Ishikawa (cell line): ENCODE results near the gene IFNGR1.

ENCODE experiments used
- CEBPB ChIP-seq: IDR thresholded peaks from 2 replicates; pipeline ENCODE4 v1.6.1; 2012
- EGR1 ChIP-seq: IDR thresholded peaks from 2 replicates; pipeline ENCODE4 v1.6.1; 2012
- MAX ChIP-seq: IDR thresholded peaks from 2 replicates; pipeline ENCODE4 v1.6.1; 2012
- NFIC ChIP-seq: IDR thresholded peaks from 2 replicates; pipeline ENCODE4 v1.6.1; 2012
- TAF1 ChIP-seq: IDR thresholded peaks from 2 replicates; pipeline ENCODE4 v1.6.1; 2012; ENCODE audit warnings: low read depth, mild to moderate bottlenecking
- TEAD4 ChIP-seq: IDR thresholded peaks from 2 replicates; pipeline ENCODE4 v1.6.1; 2012

GRCh38 chr6:137188855-137189254 lies 30.3 kb downstream of the IFNGR1 start:
- TF ChIP-seq TAF1 (no peak), EGR1 (no peak), CEBPB (no peak), TEAD4 (no peak), MAX (no peak), NFIC (no peak)
